ENCODE results near the gene NFIA.

NFIA gene

DNA sequence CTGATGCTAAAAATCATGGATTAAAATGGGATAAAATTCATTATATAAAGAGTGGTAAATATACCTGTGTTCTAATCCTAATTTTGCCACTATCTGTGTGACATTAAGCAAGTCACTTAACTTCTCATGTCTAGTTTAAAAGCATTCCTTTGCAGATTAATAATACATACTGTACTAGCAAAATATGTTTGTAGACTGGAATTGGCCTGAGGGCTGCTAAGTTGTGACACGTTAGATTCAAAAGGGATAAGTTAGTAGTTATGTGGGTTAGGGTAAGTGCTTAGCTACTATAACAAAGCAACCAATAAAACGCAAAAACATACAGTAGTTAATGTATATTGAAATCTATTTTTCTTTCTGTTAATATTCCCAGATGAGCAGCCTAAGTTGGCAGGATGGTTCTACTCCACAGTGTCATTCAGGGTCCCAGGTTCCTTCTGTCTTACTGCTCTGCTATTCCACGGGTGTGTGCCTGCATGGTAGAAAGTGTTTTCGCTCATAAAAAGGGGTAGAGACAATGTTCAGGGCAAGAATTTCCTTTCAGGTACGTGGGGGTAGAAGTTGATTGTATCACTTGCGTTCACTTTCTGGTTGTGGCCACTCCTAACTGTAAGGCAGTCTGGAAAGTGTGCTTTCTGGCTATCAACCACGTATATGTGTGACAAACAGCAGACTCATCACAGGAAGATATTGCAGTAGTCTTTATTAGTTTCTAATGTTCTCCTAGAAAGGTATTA lies 239.8 kb downstream of the NFIA start:
- TF ChIP-seq, protein P1, sequence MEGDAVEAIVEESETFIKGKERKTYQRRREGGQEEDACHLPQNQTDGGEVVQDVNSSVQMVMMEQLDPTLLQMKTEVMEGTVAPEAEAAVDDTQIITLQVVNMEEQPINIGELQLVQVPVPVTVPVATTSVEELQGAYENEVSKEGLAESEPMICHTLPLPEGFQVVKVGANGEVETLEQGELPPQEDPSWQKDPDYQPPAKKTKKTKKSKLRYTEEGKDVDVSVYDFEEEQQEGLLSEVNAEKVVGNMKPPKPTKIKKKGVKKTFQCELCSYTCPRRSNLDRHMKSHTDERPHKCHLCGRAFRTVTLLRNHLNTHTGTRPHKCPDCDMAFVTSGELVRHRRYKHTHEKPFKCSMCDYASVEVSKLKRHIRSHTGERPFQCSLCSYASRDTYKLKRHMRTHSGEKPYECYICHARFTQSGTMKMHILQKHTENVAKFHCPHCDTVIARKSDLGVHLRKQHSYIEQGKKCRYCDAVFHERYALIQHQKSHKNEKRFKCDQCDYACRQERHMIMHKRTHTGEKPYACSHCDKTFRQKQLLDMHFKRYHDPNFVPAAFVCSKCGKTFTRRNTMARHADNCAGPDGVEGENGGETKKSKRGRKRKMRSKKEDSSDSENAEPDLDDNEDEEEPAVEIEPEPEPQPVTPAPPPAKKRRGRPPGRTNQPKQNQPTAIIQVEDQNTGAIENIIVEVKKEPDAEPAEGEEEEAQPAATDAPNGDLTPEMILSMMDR (conservative IDR thresholded peaks at IDR 0.05; ENCODE audit: low read depth, low read length), result no peak
- H3K4me3 ChIP-seq (ENCODE audit: low read length), result no peak overlapping the region

DNA sequence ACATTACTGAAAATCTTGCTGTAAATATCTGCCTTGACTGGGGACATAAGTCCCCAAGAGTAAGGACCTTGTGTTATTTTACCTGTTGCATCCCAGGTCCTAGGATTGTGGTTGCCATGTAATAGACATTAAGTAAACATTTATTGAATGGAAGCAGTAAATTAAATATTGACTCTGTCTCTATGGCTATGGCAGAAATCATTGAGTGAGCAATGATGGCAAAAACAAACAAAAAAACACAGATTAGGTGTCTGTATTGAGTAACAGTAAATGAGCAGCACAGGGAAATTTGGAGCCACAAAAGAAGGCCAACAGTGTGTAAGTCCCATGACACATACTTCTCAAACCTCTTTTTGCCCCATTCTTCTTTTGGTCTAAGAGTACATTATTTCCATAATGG lies 240.4 kb downstream of the NFIA start:
- H3K4me3 ChIP-seq (ENCODE audit: low read length), result no peak overlapping the region
- no peak for DNase-seq (ENCODE audit: low read depth)
- TF ChIP-seq, protein P1 (conservative IDR thresholded peaks at IDR 0.05; ENCODE audit: low read depth, low read length), result no peak

More for the DNA sequence above, 239.8 kb downstream of the NFIA start:
- no peak for DNase-seq (ENCODE audit: low read depth)

DNA sequence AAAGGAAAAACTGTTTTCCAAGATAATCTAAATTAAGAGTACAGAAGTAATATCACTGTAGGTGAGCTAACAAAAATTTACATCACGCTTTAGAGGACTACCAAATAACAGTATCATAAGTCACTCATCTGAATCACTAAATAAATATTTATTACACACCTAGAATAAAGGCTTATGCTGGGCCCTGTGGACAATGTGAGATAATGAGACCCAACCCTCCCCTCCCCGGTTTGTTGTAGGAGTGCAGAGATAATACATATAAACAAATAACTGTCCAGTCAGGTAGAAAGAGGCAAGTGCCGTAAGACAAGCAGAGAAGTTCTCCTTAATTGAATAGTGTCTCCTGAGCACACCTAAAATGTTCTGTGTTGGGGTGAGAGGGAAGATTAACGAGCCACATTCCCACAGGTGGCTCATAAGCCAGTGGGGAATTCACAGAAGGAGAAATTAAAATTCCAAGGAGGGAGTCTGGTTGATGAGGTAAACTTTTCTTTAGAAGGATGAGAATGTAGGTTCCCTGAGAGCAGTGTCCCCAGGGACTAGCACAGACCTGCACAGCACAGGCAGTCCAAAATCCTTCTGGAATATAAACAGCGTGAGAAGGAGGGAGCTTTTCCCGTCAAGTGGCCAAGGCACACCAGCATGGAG lies 241.4 kb downstream of the NFIA start:
- H3K4me3 ChIP-seq (ENCODE audit: low read length), result no peak overlapping the region
- TF ChIP-seq, protein P1 (conservative IDR thresholded peaks at IDR 0.05; ENCODE audit: low read depth, low read length), result no peak
- DNase-seq (ENCODE audit: low read depth), result no peak

DNA sequence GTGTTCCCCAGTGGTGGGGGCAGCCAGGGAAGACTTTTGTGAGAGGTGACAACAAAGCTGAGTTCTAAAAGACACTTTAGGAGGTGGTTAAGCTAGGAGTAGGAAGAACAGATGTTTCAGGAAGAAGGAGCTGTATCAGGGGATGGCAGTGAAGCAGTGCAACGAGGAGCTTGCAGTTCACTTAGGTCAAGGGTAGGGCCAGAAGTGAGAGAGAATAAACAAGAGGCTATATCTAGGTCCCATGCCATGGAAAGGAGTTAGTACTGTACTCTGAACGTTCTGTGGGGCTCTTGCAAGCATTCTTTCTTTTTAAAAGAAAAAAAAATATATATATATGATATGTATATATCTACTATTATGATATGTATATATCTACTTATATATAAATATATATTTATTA lies 244.4 kb downstream of the NFIA start:
- no peak for DNase-seq (ENCODE audit: low read depth)
- TF ChIP-seq, protein P1 (conservative IDR thresholded peaks at IDR 0.05; ENCODE audit: low read depth, low read length), result no peak
- no peak overlapping the region for H3K4me3 ChIP-seq (ENCODE audit: low read length)

DNA sequence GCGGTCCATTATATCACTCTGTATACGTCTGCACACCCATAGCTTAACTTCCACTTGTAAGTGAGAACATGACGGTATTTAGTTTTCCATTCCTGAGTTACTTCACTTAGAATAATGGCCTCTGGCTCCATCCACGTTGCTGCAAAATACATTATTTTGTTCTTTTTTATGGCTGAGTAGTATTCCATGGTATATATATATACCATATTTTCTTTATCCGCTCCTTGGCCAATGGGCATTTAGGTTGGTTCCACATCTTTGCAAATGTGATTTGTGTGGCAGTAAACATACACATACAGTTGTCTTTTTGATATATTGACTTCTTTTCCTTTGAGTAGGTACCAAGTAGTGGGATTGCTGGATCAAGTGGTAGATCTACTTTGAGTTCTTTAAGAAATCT lies 245.1 kb downstream of the NFIA start:
- H3K4me3 ChIP-seq (ENCODE audit: low read length), result no peak overlapping the region
- TF ChIP-seq, protein P1 (conservative IDR thresholded peaks at IDR 0.05; ENCODE audit: low read depth, low read length), result no peak
- no peak for DNase-seq (ENCODE audit: low read depth)

DNA sequence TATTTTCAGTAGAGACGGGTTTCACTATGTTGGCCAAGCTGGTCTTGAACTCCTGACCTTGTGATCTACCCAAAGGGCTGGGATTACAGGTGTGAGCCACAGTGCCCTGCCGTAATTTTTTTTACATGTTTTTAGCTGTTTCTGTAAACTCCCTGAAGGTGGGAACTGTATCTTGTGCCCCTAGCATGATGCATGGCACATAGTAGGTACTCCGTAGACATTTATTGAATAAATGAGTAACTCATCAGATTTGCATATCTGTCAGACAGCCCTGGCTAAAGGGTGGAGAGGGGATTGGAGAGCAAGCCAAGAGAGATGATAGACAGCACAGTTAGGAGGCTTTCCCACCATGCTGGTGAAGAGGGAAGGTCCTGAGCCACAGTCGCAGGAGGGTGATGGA lies 247.2 kb downstream of the NFIA start:
- no peak for DNase-seq (ENCODE audit: low read depth)
- TF ChIP-seq, protein P1 (conservative IDR thresholded peaks at IDR 0.05; ENCODE audit: low read depth, low read length), result no peak
- H3K4me3 ChIP-seq (ENCODE audit: low read length), result no peak overlapping the region

DNA sequence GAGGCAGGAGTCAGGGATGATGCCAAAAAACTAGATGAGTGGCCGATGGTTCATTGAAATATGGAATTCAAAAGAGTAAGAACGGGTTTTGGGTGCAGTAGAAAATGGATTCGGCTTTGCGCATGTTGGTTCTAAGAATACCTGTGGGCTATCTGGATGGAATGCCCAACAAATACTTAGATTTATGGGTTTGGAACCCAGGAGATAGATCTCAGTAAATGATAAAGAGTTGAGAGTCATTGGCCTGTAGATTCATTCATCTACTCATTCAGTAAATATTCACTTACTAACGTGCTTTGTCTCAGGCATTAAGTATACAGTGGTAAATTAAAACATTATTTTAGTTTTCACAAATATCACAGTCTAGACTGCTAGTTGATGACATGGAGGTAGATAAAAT lies 247.7 kb downstream of the NFIA start:
- no peak for DNase-seq (ENCODE audit: low read depth)
- H3K4me3 ChIP-seq (ENCODE audit: low read length), result no peak overlapping the region
- TF ChIP-seq, protein P1 (conservative IDR thresholded peaks at IDR 0.05; ENCODE audit: low read depth, low read length), result no peak
